Smooth muscle cell of the brain vasculature (primary cell): ENCODE results near the gene SMPX.

ENCODE experiments used
- DNase-seq: peaks from one replicate; pipeline ENCODE4 v3.0.0-alpha.2; 2012; ENCODE audit warnings: low read depth, low spot score

The SMPX gene

GRCh38 chrX:21658152-21658737 lies 99.7 kb downstream of the SMPX start, which contains the start of gene KLHL34:
TSS of gene KLHL34 (minus strand) at chrX:21658330. CDS start at chrX:21657788, 542 bp downstream.
- DNase-seq = no peak

GRCh38 chrX:21657318-21658151 lies 100.4 kb downstream of the SMPX start:
- no peak for DNase-seq

- no peak for DNase-seq
These were observed 101.2 kb downstream of the SMPX start for GRCh38 chrX:21656587-21657317.
